Measurements from ENCODE around the gene NELL1. TPM values are rescaled to one million over a fixed set of nuclear protein-coding genes. Genes with fewer than 3 reads are reported as not detected.

Gene NELL1
- total RNA-seq (under 1 TPM; 0.12 to 0.31 TPM), polyA plus RNA-seq (under 1 TPM in 1 of 2 donors, not detected in 1; 0.05 TPM)
- long read RNA-seq, donor 1, partial matches to known transcripts: 0 of 1 reads
- long read RNA-seq, donor 1, other reads (novel, unspliced or antisense): 0 of 1 reads
- long read RNA-seq, donor 2: 0 reads
- long read RNA-seq, donor 3: 0 reads
- long read RNA-seq, donor 4: 0 reads
- long read RNA-seq, donor 5: 0 reads

GRCh38 chr11:20668844-20669819 is at the start of gene NELL1:
Gene NELL1 (plus strand): TSS chr11:20669586.
- no peak within 1 kb of the TSS for H3K9ac ChIP-seq (ENCODE audit: insufficient read depth in 1 of 2, low read length in 2 of 2)
- H3K27ac ChIP-seq (ENCODE audit: low read depth in 1 of 2, low read length in 1 of 2): no peak within 1 kb of the TSS
- no peaks in the 10 kb centered on the region for H3K36me3 ChIP-seq (ENCODE audit: control insufficient read depth in 4 of 4, insufficient read depth in 4 of 4, low read length in 4 of 4)
- DNase-seq (peak in 2 of 3 donors; percentile 32 to 33), ATAC-seq (ENCODE audit: insufficient read depth, low FRiP score) (no peak)
- TF ChIP-seq CTCF (IDR thresholded peaks at IDR 0.05; ENCODE audit: control extremely low read depth, extremely low read depth): no peak
- H3K9me3 ChIP-seq (ENCODE audit: control insufficient read depth in 4 of 4, insufficient read depth in 3 of 4, low read length in 3 of 4): peaks cover 0 to 5% (median under 1%) of the 10 kb centered on the region in 4 donors
- peaks cover 28 to 59% (median 45%) of the 10 kb centered on the region in 3 donors for H3K27me3 ChIP-seq (ENCODE audit: control insufficient read depth in 3 of 3, insufficient read depth in 3 of 3, low read length in 2 of 3)
- peaks cover 0 to 11% (median 3%) of the 10 kb centered on the region in 5 donors for H3K4me1 ChIP-seq (ENCODE audit: control insufficient read depth in 5 of 5, insufficient read depth in 5 of 5, low read length in 5 of 5)
- peak within 1 kb of the TSS; percentile 15 for H3K4me3 ChIP-seq
- 1 to 2% methylated on average over 83 to 93 of the region's 93 CpGs for WGBS, 2 donors

- WGBS, 2 donors: 59 to 73% methylated on average over 2 of the region's 2 CpGs
- peaks cover 0 to 3% (median 0%) of the 10 kb centered on the region in 3 donors for H3K27me3 ChIP-seq (ENCODE audit: control insufficient read depth in 3 of 3, insufficient read depth in 3 of 3, low read length in 2 of 3)
- H3K9me3 ChIP-seq (ENCODE audit: control insufficient read depth in 4 of 4, insufficient read depth in 3 of 4, low read length in 3 of 4): peaks cover 0 to 8% (median 0%) of the 10 kb centered on the region in 4 donors
- no peak overlapping the region for H3K9ac ChIP-seq (ENCODE audit: insufficient read depth in 1 of 2, low read length in 2 of 2)
- DNase-seq (no peak), ATAC-seq (ENCODE audit: insufficient read depth, low FRiP score) (no peak)
- TF ChIP-seq CTCF (IDR thresholded peaks at IDR 0.05; ENCODE audit: control extremely low read depth, extremely low read depth): no peak
- H3K4me1 ChIP-seq (ENCODE audit: control insufficient read depth in 5 of 5, insufficient read depth in 5 of 5, low read length in 5 of 5): peaks cover 0 to 13% (median 0%) of the 10 kb centered on the region in 5 donors
- no peak overlapping the region for H3K27ac ChIP-seq (ENCODE audit: low read depth in 1 of 2, low read length in 1 of 2)
- no peak overlapping the region for H3K4me3 ChIP-seq
- no peaks in the 10 kb centered on the region for H3K36me3 ChIP-seq (ENCODE audit: control insufficient read depth in 4 of 4, insufficient read depth in 4 of 4, low read length in 4 of 4)
These were observed 48.4 kb upstream of the NELL1 start for GRCh38 chr11:20620988-20621387.

GRCh38 chr11:20621679-20622078 is 47.7 kb upstream of the NELL1 start:
- 35 to 46% methylated on average over 6 of the region's 6 CpGs for WGBS, 2 donors
- ATAC-seq (ENCODE audit: insufficient read depth, low FRiP score) (no peak), DNase-seq (no peak)
- Histone ChIP-seq H3K36me3 (ENCODE audit: control insufficient read depth in 4 of 4, insufficient read depth in 4 of 4, low read length in 4 of 4) (no peaks in the 10 kb centered on the region), H3K4me1 (ENCODE audit: control insufficient read depth in 5 of 5, insufficient read depth in 5 of 5, low read length in 5 of 5) (peaks cover 0 to 11% (median 0%) of the 10 kb centered on the region in 5 donors), H3K27me3 (ENCODE audit: control insufficient read depth in 3 of 3, insufficient read depth in 3 of 3, low read length in 2 of 3) (peaks cover 0 to 3% (median 0%) of the 10 kb centered on the region in 3 donors), H3K9me3 (ENCODE audit: control insufficient read depth in 4 of 4, insufficient read depth in 3 of 4, low read length in 3 of 4) (peaks cover 0 to 8% (median 0%) of the 10 kb centered on the region in 4 donors), H3K27ac (ENCODE audit: low read depth in 1 of 2, low read length in 1 of 2) (no peak overlapping the region), H3K4me3 (no peak overlapping the region), H3K9ac (ENCODE audit: insufficient read depth in 1 of 2, low read length in 2 of 2) (no peak overlapping the region)
- TF ChIP-seq CTCF (IDR thresholded peaks at IDR 0.05; ENCODE audit: control extremely low read depth, extremely low read depth): no peak
